Anterior cingulate cortex (tissue), 58 donors: ENCODE data around the gene SCIN.
"Not testable (repeated sequence)": the region's sequence is repeated elsewhere in the genome, so short reads cannot be mapped to it uniquely, and the experiment has no call there.

Source experiments
- DNase-seq, 58 donors: peaks; one replicate each; lab custom pipeline; 2025; lab: John Stamatoyannopoulos, UW

SCIN gene

DNA sequence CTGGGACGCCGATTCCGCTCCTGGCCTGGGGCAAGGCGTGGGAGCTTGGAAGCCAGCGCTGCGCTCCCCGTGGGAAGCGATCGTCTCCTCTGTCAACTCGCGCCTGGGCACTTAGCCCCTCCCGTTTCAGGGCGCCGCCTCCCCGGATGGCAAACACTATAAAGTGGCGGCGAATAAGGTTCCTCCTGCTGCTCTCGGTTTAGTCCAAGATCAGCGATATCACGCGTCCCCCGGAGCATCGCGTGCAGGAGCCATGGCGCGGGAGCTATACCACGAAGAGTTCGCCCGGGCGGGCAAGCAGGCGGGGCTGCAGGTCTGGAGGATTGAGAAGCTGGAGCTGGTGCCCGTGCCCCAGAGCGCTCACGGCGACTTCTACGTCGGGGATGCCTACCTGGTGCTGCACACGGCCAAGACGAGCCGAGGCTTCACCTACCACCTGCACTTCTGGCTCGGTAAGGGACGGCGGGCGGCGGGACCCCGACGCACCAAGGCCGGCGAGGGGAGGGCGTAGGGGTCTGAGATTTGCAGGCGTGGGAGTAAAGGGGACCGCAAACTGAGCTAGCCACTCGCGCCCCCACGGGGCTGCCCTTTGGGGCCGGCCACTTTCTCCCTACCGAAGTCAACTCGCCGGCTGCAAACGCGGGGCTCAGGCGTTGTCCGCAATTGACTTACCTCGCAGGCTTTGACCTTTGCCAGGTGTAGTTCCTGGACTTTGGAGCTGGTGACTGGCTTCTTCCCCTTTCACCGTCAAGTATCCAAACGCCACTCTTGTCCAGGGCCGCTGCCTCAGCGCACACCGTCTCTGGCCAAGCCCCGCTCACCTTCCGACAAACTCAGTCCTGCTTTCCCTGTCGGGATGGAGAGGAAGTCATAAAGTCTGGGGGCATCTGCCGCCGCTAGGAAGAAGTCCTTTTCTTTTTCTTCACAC lies at the start of gene SCIN:
Gene SCIN, plus strand, starts transcription at position 187 of the 928 bp plus-strand sequence. Its CDS starts 67 bp downstream, at position 254.
- DNase-seq = peak in 15 of 58 donors; percentile 4 to 51 (median 12)

DNA sequence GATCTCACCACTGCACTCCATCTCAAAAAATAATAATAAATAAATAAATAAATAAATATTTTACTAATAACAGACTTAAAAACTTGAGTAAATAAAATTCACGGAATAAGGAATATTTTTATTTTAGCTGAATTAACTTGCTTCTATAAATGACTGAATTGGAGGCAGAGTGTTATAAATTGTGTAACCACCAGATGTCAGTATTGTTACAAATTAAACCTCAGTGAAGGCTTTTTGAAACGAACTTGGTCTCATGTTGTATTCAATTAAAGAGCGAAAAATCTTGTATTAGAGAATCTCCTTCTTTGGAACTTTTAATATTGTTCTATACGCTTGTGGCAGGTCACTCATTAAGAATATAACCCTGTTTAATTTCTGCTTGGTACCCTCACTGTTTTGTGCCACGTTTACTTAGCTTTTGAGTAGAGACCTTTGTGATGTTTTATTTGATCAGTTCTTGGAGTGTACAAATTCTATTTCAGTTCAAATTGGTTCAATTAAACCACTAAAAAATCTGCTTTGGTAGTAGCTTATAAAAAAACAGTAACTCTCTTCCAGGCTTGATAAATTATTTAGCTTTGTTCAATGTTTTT lies 45.6 kb upstream of the SCIN start:
- DNase-seq = peak in 1 of 58 donors; percentile 5

DNA sequence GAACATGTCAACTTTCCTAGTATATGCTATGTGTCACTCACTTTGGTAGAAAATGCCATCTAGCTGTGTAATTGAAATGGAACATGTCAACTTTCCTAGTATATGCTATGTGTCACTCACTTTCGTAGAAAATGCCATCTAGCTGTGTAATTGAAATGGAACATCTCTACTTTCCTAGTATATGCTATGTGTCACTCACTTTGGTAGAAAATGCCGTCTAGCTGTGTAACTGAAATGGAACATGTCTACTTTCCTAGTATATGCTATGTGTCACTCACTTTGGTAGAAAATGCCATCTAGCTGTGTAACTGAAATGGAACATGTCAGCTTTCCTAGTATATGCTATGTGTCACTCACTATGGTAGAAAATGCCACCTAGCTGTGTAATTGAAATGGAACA lies 43.8 kb upstream of the SCIN start:
- DNase-seq = not testable (repeated sequence)

DNA sequence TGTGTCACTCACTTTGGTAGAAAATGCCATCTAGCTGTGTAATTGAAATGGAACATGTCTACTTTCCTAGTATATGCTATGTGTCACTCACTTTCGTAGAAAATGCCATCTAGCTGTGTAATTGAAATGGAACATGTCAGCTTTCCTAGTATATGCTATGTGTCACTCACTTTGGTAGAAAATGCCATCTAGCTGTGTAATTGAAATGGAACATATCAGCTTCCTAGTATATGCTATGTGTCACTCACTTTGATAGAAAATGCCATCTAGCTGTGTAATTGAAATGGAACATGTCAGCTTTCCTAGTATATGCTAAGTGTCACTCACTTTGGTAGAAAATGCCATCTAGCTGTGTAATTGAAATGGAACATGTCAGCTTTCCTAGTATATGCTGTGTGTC lies 42.9 kb upstream of the SCIN start:
- not testable (repeated sequence) for DNase-seq

DNA sequence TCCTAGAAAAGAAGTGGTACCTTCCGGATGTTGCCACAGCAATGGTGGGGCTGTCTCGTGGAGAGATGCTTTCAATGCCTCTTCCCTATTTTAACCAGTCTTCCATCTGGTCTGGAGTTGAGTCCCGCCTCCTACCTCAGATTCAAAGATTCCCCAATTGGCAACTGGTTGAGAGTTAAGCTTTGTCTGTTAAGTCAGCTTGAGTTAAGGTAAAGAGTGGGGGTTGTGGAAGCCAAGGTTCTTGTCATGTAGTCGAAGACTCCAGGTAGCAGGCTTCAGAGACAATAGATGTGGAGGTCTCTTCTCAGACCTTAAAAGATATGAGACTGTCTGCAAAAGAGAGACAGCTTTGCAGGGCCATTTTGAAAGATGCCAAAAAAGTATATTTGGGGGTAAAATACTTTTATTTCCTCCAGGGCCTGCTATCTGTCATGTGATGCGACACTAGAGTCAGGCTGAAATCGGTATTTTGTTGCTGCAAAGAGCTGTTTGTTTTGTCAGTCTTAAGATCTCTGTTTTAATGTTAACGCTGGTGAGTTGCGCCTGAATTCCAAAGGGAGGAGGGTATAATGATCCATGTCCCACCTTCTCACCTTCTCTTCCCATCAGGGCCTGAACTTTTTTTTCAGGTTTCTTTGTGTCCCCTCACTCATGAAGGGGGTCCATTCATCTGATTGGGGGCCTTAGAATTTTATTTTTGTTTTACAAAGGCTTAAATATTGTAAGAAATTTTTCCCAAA lies 40.4 kb upstream of the SCIN start:
- DNase-seq = no peak

DNA sequence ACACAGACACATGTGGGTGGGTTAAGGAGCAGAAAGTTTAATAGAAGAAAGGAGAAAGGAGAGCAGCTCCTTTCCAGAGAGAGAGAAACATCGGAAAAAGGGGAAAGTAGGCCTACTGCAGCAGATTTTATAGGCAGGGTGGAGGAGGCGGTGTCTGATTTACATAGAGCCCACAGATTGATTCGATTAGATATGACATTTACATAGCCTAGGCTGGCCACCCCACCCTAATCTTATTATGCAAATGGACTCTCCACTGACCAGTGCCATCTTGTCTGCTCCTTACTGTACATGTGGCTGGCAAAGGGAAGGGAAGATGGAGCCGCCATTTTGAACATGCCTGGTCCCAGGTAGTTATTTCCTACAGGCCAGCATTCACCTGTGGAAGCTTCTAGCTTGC lies 38.7 kb upstream of the SCIN start:
- no peak for DNase-seq

DNA sequence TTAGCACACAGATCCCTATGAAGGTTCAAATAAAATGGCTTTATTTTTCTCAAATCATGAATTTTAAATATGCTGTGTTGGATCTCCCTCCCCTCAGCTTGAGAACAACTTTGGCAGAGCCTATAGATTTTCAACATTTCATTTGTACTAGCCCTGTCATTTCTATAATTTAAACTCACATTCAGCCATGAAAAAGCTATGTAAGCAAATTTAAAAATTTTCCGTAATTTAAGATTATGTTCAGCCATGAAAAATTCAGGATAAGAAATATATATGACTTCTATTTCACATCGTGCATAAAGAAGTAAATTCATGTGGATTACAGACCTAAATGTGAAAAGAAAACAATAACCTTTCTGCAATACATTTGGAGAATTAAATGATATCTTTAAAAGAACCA lies 36.5 kb upstream of the SCIN start:
- DNase-seq = no peak

DNA sequence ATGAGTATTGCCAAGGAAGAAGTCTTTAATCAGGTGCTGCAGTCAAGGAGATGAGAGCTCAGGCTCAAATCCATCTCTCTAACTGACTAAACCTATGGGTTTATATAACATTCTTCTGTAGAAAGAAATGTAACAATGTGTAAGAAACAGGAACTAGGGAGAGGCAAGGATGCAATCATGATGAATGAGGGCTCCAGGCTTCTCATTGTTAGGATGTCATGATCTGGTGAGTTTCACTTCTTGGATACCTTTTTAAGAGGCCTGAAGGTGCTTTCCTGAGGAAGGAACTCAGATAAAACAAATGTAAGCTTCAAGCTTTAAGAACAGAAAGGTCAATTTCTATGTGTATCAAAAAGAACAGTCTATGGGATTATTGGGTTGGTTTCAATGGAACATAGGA lies 30.8 kb upstream of the SCIN start:
- no peak for DNase-seq

DNA sequence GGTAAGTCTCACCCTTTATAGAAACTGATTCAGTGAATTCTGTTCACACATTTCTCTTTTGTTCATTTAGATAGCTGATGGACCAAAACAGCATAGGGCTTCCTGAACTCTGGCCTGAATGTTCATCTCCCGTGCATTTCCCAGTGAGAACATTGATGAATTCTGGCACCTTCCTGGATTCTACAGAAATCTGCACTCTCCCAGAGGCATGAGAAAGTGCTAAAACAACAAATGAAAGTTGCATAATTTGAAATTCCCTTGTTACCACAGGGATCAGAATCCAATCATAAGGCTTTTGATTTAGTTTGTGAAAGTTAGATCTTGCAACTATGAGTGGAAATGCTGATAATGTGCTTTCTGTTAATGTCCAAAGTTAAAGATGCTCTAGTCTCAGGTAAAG lies 29.7 kb upstream of the SCIN start:
- DNase-seq = no peak

DNA sequence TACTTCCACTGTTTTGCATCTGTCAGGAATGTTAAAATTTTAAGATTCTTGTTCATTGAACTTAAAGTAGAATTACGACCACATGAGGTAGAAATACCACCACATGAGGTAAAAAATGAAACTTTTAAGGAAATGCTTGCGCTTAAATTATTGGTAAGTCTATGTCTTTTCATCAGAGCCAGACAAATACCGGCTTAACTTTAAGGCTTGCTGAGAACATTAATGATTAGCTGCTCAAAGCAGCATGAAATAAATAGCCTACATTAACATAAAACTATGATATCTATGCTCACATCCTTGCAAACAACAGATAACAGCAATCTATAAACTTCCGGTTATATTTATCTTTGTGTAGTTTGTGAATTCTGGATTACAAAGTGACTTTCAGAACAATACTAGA lies 26.9 kb upstream of the SCIN start:
- no peak for DNase-seq

DNA sequence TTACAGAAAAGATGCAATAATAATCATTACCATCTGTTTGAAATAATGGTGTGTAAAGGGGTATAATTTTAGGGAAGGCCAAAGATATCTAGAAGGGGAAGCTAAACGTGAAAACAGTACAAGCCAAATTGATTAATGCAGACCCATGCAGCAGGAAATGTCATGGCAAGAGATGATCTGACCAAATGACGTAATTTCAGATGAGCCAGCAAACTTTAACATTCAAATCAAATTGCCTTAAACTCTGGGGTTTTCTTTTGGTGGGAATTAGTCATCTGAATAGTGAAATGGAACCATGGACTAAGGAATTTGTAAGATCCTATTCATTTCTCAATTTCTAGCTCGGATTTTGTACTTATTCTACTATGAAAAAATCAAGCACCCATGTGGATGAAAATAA lies 21.4 kb upstream of the SCIN start:
- DNase-seq = no peak

DNA sequence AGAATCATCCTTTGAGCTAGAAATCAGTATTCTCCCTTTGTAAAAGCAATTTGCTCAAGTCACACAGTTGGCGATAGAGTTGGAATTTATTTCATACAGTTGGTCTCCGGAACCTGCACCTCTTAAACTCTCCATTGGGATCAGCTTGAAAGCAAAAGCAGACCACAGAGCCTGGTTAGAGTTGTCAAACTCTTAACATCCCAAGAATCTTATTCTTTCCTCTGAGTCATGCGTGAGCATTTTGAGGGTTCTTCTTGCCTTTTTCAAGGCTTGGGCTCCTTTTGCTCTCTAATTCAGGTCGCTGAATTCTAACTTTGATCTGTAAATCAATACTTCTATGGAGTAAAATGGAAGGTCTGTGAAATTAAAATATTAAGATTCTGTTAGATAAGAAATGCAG lies 19.6 kb upstream of the SCIN start:
- DNase-seq = no peak

DNA sequence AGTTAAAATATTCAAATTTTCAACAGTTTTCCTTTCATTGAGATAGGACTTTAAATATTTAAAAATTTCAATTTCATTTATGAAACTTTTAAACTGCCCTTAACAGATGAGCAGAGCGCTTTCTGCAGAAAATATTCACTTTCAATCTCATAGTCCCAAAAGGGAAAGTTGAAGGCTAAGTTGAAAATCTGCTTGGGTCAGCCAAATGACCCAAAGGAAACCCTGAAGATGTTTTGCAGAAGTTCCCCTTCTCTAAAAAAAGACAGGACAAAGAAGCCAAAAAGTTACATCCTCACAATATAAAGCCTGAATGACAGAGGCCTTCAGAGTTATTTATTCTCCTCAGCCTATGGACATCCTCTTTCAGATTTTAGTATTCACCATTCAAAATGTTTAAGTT lies 17.6 kb upstream of the SCIN start:
- DNase-seq = no peak

DNA sequence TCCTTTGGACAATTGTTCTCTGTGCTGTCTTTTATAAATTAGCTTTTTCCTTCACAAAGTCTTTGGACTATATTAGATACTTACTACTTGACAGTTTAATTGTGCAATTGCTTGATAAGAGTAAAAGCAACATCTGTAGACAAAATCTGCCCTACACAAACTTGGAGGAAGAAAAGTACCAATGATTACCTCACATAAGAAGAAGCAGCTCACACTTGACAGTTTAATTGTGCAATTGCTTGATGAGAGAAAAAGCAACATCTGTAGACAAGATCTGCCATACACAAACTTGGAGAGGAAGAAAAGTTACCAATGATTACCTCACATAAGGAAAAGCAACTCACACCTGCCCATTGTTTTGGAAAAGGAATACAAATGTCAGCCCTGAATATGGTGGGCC lies 17.1 kb upstream of the SCIN start:
- DNase-seq = no peak

DNA sequence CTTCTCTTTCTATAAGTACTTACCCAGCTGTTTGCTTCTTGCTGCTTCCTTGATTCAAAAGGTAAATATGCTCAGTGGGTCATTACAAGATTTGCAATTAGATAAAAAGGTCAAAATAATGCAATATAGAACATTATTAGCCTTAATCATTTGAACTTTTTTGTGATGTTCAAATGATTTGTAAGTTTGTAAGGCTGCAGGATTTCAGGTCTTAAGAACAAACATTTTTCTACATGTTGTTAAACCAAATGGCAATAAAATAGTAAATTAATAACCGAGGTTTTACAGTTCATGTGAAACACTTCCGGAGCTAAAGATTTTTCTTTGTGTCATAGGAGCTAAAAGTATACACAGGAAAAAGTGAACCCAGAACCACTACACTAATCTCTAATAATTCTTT lies 16.2 kb upstream of the SCIN start:
- DNase-seq = no peak

DNA sequence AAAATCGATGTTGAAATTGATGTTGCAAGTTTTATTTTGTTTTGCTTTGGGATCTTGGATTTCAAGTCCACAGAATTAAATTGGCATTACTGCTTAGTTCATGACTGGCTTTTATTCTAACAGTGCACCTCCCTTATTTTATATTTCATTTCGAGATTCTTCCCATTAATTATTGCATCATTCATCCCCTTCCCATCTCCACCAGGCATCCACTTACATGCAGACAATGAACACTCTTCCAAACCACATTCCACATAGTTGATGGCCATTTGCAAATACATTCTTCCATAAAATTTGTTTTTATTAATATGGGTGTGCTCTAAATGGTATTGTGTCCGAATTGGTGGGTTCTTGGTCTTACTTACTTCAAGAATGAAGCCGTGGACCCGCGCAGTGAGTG lies 15.6 kb upstream of the SCIN start:
- no peak for DNase-seq

DNA sequence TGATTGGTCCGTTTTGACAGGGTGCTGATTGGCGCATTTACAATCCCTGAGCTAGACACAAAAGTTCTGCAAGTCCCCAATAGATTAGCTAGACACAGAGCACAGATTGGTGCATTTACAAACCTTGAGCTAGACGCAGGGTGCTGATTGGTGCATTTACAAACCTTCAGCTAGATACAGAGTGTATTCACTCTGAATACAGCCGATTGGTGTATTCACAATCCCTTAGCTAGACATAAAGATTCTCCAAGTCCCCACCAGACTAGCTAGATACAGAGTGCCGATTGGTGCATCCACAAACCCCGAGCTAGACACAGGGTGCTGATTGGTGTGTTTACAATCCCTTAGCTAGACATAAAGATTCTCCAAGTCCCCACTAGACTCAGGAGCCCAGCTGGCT lies 14.8 kb upstream of the SCIN start:
- DNase-seq = not testable (repeated sequence)

DNA sequence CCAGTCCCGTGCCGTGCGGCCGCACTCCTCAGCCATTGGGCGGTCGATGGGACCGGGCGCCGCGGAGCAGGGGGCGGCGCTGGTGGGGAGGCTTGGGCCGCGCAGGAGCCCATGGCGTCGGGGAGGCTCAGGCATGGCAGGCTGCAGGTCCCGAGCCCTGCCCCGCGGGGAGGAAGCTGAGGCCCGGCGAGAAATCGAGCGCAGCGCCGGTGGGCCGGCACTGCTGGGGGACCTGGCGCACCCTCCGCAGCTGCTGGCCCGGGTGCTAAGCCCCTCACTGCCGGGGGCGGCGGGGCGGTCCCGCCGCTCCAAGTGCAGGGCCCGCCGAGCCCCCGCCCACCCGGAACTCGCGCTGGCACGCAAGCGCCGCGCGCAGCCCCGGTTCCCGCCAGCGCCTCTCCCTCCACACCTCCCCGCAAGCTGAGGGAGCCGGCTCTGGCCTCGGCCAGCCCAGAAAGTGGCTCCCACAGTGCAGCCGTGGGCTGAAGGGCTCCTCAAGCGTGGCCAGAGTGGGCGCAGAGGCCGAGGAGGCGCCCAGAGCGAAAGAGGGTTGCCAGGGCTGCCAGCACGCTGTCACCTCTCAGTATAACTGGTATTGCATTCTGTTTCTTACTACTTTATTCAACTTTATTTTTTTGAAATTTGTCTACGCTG lies 14.3 kb upstream of the SCIN start:
- not testable (repeated sequence) for DNase-seq

DNA sequence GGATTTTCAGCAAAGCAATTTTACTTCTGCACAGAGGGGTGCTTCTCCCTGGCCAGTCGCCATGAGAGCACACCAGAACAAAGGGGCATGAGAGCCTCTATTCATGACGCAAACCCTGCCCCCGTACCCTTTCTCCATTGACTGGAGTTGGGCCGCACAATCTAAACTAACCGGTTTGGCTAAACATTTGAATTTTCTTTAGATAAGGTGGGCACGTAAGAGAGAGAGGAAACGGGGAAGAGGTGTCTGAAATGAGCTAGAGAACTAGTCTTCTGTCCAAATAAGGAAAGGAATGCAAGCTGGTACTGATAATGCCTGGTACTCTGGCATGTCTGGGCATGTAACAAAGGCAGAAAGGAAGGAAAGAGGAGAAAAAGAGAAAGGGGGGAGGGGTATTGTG lies 13.2 kb upstream of the SCIN start:
- no peak for DNase-seq

DNA sequence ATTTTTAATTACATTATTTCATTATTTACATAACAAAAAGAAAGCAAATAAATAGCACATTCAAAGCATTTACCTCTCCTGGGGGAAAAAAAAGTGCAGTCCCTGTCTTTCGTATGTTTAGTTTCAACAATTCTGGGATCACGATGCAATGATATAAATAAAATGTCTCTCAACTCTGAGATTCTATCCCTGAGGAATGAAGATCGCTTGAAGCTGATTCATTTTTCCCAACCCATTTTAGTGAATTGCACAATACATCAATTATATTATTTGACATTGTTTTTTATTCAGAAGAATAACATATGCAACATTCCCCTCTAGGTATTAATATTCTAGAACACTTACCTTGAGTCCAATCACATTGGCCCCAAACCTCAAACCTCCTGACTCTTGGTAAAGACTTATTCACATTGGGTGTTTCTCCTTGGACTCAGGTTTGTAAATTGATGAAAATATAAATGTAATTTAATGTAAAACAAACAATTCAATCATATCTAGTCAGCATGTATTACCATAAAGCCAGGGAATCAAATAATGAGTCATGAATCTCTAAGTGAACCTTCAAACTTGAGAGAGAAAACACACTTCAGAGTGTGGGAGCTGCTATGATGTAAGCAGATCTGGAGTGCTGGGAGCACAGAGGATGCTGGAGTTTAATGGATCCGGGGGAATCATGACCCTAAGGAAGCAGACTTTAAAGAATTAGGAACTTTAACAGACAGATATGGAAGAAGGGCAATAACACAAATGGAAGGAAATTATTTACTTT lies 5.3 kb upstream of the SCIN start:
- DNase-seq = no peak
